Sigmoid colon (tissue), 7 donors: ENCODE results near the gene NUCB2. TPM values are rescaled to one million over a fixed set of nuclear protein-coding genes. Genes with fewer than 3 reads are reported as not detected.
"Not testable (repeated sequence)": the region's sequence is repeated elsewhere in the genome, so short reads cannot be mapped to it uniquely, and the experiment has no call there.

Experiments
- DNase-seq: peaks from one replicate; pipeline ENCODE4 v3.0.0-alpha.2; 2019
- H3K27ac ChIP-seq, 4 donors: fragments of 200-600 bp; sonication (generic); one replicate each; pipeline ENCODE4 v1.5.1; 2016 to 2019; ENCODE audit warnings: mild to moderate bottlenecking in 1 of 4
- H3K27me3 ChIP-seq, 3 donors: fragments of 200-600 bp; sonication (generic); one replicate each; pipeline ENCODE4 v1.5.1; 2019; ENCODE audit warnings: mild to moderate bottlenecking in 1 of 3
- H3K36me3 ChIP-seq, 4 donors: fragments of 200-600 bp; sonication (generic); one replicate each; pipeline ENCODE4 v1.5.1; 2016 to 2019
- H3K4me1 ChIP-seq, 4 donors: fragments of 200-600 bp; sonication (generic); one replicate each; pipeline ENCODE4 v1.5.1; 2017 to 2019
- H3K4me3 ChIP-seq, 4 donors: fragments of 200-600 bp; sonication (generic); one replicate each; pipeline ENCODE4 v1.5.1; 2017 to 2019; ENCODE audit warnings: mild to moderate bottlenecking in 2 of 4, moderate library complexity in 1 of 4
- H3K9me3 ChIP-seq, 4 donors: fragments of 200-600 bp in 3 of 4; sonication (generic) in 3 of 4; one replicate each; pipeline versions ENCODE4 v1.5.1 to v1.6.1; 2013 to 2019
- CTCF ChIP-seq, 4 experiments: fragments of 450-650 bp in 3 of 4; fragments of 200-600 bp in 1 of 4; IDR thresholded peaks; one replicate each; pipeline ENCODE4 v1.5.1; 2016 to 2019; ENCODE audit warnings: antibody characterized with exemption in 4 of 4, mild to moderate bottlenecking in 3 of 4, moderate library complexity in 2 of 4
- EP300 ChIP-seq, 4 donors: sonication (generic); formaldehyde crosslinking; IDR thresholded peaks; one replicate each; pipeline ENCODE4 v1.6.1; 2017; ENCODE audit warnings: antibody characterized with exemption in 4 of 4
- POLR2A ChIP-seq, 2 donors: fragments of 450-650 bp; IDR thresholded peaks; one replicate each; pipeline ENCODE4 v1.6.1; 2016; ENCODE audit warnings: antibody characterized with exemption in 2 of 2, mild to moderate bottlenecking in 2 of 2, moderate library complexity in 2 of 2
- POLR2AphosphoS5 ChIP-seq, 4 donors: sonication (generic); formaldehyde crosslinking; IDR thresholded peaks; one replicate each; pipeline ENCODE4 v1.6.1; 2017; ENCODE audit warnings: antibody characterized with exemption in 4 of 4
- WGBS, 2 donors: extraction: QIAGEN DNeasy Blood & Tissue Kit; methylation state at CpG; one replicate each; pipeline ENCODE4 v1.1.7; 2013; 5-methylcytosine and 5-hydroxymethylcytosine counted together
- intact Hi-C: fragments of 100-400 bp; cut with DNase I; formaldehyde crosslinking; loops from one replicate; pipeline ENCODE4 v1.15.1; 2023
- polyA plus RNA-seq, 3 donors: library from polyadenylated mRNA; stranded (reverse); fragments of 200-250 nt; gene quantifications; one replicate each; pipeline ENCODE4 v1.2.3, GENCODE V29; 2013
- total RNA-seq, 4 donors: library from RNA; depleted of rRNA; stranded (reverse); fragments of >200 nt; gene quantifications; one replicate each; pipeline ENCODE4 v1.1.0, GENCODE V29; 2016
- donor health status: healthy with polysubstance abuse.
- donor health status: Bipolar disorder and iron deficiency.
- donor health status: healthy.

Gene NUCB2
- total RNA-seq (10 to 100 TPM; 38.3 to 45.1 (median 39.4) TPM), polyA plus RNA-seq (10 to 100 TPM; 19.8 to 68.3 (median 24.0) TPM)

DNA sequence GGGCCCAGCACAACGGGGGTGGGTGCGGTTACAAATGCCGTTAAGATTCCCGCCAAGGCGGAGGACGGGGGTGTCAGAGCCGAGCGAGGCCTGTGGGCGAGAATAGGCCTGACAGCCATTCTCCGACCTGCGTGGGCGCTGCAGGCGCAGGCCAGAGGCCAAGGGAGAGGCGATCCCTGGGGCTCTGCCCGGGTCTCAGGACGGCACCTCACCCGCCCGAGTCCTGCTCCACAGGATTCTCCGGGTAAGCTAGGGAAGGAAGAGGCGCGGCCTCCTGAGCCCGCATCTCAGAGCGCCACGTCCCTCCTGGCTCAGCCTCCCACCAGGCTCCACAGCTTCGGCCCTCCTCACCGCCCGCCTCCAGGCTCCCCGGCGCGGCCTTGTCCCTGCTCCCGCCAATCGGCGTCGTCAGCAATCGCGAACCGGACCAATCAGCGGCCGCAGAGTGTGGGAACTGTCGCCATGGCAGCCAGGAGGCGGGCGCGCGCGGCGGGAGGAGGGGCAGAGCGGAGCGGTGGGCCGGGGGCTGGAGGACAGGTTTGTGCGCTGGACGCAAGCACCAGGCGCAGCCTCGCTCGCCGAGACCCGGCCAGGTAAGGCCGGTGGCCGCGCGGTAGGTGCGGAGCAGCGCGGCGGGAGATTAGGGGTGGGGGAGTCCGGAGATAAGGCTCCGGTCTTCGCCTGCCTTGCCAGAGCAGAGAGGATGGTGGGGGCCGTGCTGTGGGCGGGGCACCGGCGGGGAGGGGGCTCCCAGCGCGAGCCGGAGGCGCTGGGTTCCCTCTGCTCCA lies at the start of gene NUCB2:
NUCB2 (plus strand) TSS at position 504 of the 788 bp plus-strand sequence. CDS start 18,585 bp downstream, outside the sequence.
- Histone ChIP-seq H3K9me3 (no peaks in the 10 kb centered on the region), H3K4me1 (peaks cover 0 to 8% (median 4%) of the 10 kb centered on the region in 4 donors), H3K4me3 (peak within 1 kb of the TSS; percentile 71 to 99 (median 88)), H3K27me3 (no peaks in the 10 kb centered on the region), H3K27ac (peak within 1 kb of the TSS; percentile 89 to 96 (median 93)), H3K36me3 (no peaks in the 10 kb centered on the region)
- intact Hi-C loops = loop anchor here (1.0 to 5.0 kb wide), 3 partner anchors 68 to 199 kb away; partner anchors contain the start of gene RPS13
- DNase-seq = peak; percentile 98
- TF ChIP-seq POLR2AphosphoS5 (IDR thresholded peaks at IDR 0.05) (peak; percentile 61 to 89 (median 71)), POLR2A (IDR thresholded peaks at IDR 0.05) (peak; percentile 30 to 35), EP300 (IDR thresholded peaks at IDR 0.05) (no peak)
- WGBS, 2 donors = 0% methylated on average over 75 of the region's 75 CpGs

DNA sequence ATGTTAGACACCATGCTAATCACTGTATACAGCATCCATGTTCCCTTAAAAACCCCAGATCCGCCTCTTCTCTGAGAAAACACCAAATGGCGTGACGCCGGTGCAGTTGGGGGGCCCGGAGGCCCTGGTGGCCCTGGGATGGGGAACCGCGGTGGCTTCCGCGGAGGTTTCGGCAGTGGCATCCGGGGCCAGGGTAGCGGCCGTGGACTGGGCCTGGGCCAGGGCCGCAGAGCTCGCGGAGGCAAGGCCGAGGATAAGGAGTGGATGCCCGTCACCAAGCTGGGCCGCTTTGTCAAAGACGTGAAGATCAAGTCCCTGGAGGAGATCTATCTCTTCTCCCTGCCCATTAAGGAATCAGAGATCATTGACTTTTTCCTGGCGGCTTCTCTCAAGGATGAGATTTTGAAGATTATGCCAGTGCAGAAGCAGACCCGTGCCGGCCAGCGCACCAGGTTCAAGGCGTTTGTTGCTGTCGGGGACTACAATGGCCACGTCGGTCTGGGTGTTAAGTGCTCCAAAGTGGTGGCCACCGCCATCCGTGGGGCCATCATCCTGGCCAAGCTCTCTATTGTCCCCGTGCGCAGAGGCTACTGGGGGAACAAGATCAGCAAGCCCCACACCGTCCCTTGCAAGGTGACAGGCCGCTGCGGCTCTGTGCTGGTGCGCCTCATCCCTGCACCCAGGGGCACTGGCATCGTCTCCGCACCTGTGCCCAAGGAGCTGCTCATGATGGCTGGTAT lies 48.2 kb upstream of the NUCB2 start:
- DNase-seq, intact Hi-C loops, H3K4me3 ChIP-seq, H3K27me3 ChIP-seq, H3K27ac ChIP-seq, H3K9me3 ChIP-seq, H3K36me3 ChIP-seq, H3K4me1 ChIP-seq: not testable (repeated sequence)
- 94 to 97% methylated on average over 38 of the region's 38 CpGs for WGBS, 2 donors

DNA sequence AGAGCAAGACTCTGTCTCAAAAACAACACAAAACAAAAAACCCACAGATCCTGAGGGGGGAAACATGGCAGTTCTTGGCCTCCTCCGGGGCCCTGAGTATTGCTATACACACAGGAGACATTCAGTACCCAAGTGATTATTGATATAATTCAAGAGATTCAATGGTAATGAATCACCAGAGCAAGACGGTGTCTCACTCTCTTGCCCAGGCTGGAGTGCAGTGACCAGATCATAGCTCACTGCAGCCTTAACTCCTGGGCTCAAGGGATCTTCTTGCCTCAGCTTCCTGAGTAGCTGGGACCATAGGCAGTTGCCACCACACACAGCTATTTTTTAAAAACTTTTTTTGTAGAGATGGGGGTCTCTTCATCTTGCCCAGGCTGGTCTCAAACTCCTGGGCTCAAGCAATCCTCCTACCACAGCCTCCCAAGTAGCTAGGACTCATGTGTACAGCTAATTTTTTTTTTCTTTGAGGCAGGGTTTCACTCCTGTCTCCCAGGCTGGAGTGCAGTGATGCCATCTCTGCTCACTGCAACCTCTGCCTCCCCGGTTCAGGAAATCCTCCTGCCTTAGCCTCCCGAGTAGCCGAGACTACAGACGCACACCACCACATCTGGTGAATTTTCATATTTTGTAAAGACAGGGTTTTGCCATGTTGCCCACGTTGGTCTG lies 46.9 kb upstream of the NUCB2 start:
- Histone ChIP-seq H3K27ac (no peak overlapping the region), H3K36me3 (no peaks in the 10 kb centered on the region), H3K9me3 (no peaks in the 10 kb centered on the region), H3K4me1 (peaks cover 0 to 5% (median 0%) of the 10 kb centered on the region in 4 donors), H3K4me3 (no peak overlapping the region), H3K27me3 (no peaks in the 10 kb centered on the region)
- WGBS, 2 donors = 78 to 82% methylated on average over 7 of the region's 7 CpGs
- intact Hi-C loops = loop anchor here (10.0 kb wide), 1 partner anchor 275 kb away; no protein-coding TSS in a partner anchor
- DNase-seq = no peak
- TF ChIP-seq EP300 (IDR thresholded peaks at IDR 0.05) (no peak), CTCF (IDR thresholded peaks at IDR 0.05) (no peak), POLR2A (IDR thresholded peaks at IDR 0.05) (no peak), POLR2AphosphoS5 (IDR thresholded peaks at IDR 0.05) (no peak)

DNA sequence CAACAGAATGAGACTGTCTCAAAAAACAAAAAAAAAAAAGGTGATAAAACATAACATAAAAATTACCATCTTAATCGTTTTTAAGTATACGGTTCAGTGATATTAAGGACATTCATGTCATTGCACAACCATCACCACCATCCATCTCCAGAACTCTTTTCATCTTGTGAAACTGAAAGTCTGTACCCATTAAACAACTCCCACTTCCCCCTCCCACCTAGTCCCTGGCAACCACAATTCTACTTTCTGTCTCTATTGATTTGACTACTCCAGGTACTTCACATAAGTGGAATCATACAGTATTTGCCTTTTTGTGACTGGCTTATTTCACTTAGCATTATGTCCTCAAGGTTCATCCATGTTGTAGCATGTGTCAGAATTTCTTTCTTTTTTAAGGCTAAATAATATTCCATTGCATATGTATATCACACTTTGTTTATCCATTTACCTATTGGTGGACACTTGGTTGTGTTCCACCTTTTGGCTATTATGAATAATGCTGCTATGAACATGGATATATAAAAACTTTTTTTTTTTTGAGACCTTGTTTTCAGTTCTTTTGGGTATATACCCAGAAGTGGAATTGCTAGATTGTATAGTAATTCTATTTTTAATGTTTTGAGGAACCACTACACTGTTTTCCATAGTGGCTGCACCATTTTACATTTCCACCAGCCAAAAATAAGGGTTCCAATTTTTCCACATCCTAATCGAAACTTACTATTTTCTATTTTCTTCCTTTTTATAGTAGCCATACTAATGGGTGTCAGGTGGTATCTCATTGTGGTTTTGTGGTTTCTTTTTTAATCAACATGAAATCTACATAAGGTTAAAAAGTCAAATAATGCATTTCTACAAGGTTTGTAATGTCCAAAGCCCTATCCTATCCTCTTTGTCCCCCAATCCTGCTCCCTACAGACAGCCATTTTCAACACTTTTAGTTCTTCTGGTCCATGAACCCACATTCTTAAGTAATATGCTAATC lies 45.4 kb upstream of the NUCB2 start:
- peaks cover 0 to 5% (median 0%) of the 10 kb centered on the region in 4 donors for H3K4me1 ChIP-seq
- intact Hi-C loops = loop anchor here (10.0 kb wide), 1 partner anchor 274 kb away; no protein-coding TSS in a partner anchor
- WGBS, 2 donors = 49 to 76% methylated on average over 3 of the region's 3 CpGs
- H3K9me3 ChIP-seq = no peaks in the 10 kb centered on the region
- H3K36me3 ChIP-seq = no peaks in the 10 kb centered on the region
- no peak for DNase-seq
- H3K4me3 ChIP-seq = no peak overlapping the region
- TF ChIP-seq POLR2A (IDR thresholded peaks at IDR 0.05) (no peak), EP300 (IDR thresholded peaks at IDR 0.05) (no peak), POLR2AphosphoS5 (IDR thresholded peaks at IDR 0.05) (no peak), CTCF (IDR thresholded peaks at IDR 0.05) (no peak)
- no peaks in the 10 kb centered on the region for H3K27me3 ChIP-seq
- H3K27ac ChIP-seq = no peak overlapping the region

DNA sequence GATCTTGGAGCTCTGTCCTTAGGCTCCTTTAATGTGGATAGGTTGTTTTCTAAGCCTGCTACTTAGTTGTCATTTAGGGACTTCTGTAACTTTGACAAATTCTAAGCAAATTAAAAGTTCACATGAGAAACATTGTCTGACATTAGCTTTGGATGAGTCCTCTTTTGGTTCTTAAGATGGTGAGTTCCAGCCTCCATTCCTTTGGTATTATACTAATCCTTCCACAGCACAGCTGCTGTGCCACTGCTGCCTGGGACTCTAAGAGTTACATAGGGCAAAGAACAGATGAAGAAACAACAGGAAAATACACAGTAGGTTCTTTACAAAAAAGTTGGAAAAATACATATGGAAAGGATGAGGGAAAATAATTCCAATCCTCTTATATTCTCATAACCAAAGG lies 43.4 kb upstream of the NUCB2 start:
- TF ChIP-seq EP300 (IDR thresholded peaks at IDR 0.05) = no peak
- TF ChIP-seq CTCF (IDR thresholded peaks at IDR 0.05) = no peak
- no peak for TF ChIP-seq POLR2A (IDR thresholded peaks at IDR 0.05)
- TF ChIP-seq POLR2AphosphoS5 (IDR thresholded peaks at IDR 0.05) = no peak
- Histone ChIP-seq H3K36me3 (no peaks in the 10 kb centered on the region), H3K4me3 (no peak overlapping the region), H3K4me1 (peaks cover 0 to 5% (median 0%) of the 10 kb centered on the region in 4 donors), H3K9me3 (no peaks in the 10 kb centered on the region), H3K27ac (no peak overlapping the region), H3K27me3 (no peaks in the 10 kb centered on the region)
- intact Hi-C loops = loop anchor here (10.0 kb wide), 1 partner anchor 272 kb away; no protein-coding TSS in a partner anchor
- no peak for DNase-seq
